HL-60 (cell line): ENCODE results near the gene GABRR1.
A peak's percentile ranks its signal among the peaks of the same experiment; 100 is the strongest.

Experiments used
- DNase-seq, 2 experiments: peaks; one replicate each; pipeline ENCODE4 v3.0.0-alpha.2; 2010 to 2020; ENCODE audit warnings: low read depth in 1 of 2, low spot score in 1 of 2
- H3K27ac ChIP-seq: fragments of 250-450 bp; sonication (Bioruptor Pico); replicated peaks from 2 replicates; pipeline ENCODE4 v1.5.1; 2020; ENCODE audit warnings: mild to moderate bottlenecking, moderate library complexity
- H3K27me3 ChIP-seq: fragments of 250-450 bp; sonication (Bioruptor Pico); 2 replicates; pipeline ENCODE4 v1.5.1; 2021; ENCODE audit warnings: mild to moderate bottlenecking, moderate library complexity; ENCODE audit not compliant: insufficient read depth, poor library complexity, severe bottlenecking
- H3K4me3 ChIP-seq: replicated peaks from 2 replicates; pipeline ENCODE4 v1.5.1; 2011; ENCODE audit warnings: mild to moderate bottlenecking, control low read depth, low read length; ENCODE audit not compliant: insufficient read depth
- CTCF ChIP-seq: IDR thresholded peaks from one replicate; pipeline ENCODE4 v1.5.1; 2011; ENCODE audit warnings: low read length, control low read depth, inconsistent platforms; ENCODE audit not compliant: insufficient read depth
- GABPA ChIP-seq: IDR thresholded peaks from 2 replicates; pipeline ENCODE4 v1.6.1; 2012; ENCODE audit warnings: low read depth
- POLR2AphosphoS5 ChIP-seq: IDR thresholded peaks from 2 replicates; pipeline ENCODE4 v1.6.1; 2012; ENCODE audit warnings: low read depth
- REST ChIP-seq: IDR thresholded peaks from 2 replicates; pipeline ENCODE4 v1.6.1; 2012; ENCODE audit warnings: low read depth; ENCODE audit not compliant: insufficient replicate concordance
- SPI1 ChIP-seq: IDR thresholded peaks from 2 replicates; pipeline ENCODE4 v1.6.1; 2012; ENCODE audit warnings: low read depth, mild to moderate bottlenecking, borderline replicate concordance

The GABRR1 gene

GRCh38 chr6:89244241-89244985, 27.3 kb upstream of the GABRR1 start:
- no peak overlapping the region for H3K27ac ChIP-seq
- no peak overlapping the region for H3K4me3 ChIP-seq
- H3K27me3 ChIP-seq, result no peaks in the 10 kb centered on the region
- DNase-seq, result no peak
- TF ChIP-seq SPI1, result no peak
- TF ChIP-seq REST, result no peak
- TF ChIP-seq CTCF, result no peak
- no peak for TF ChIP-seq POLR2AphosphoS5
- no peak for TF ChIP-seq GABPA

- Histone ChIP-seq H3K4me3 (no peak overlapping the region), H3K27ac (no peak overlapping the region), H3K27me3 (no peaks in the 10 kb centered on the region)
- no peak for TF ChIP-seq POLR2AphosphoS5
- TF ChIP-seq GABPA, result no peak
- no peak for TF ChIP-seq CTCF
- no peak for TF ChIP-seq REST
- no peak for TF ChIP-seq SPI1
- no peak for DNase-seq
Observed at GRCh38 chr6:89243331-89243629, 26.1 kb upstream of the GABRR1 start.

- Histone ChIP-seq H3K27ac (no peak overlapping the region), H3K4me3 (no peak overlapping the region), H3K27me3 (no peaks in the 10 kb centered on the region)
- TF ChIP-seq POLR2AphosphoS5 (no peak), CTCF (peak; percentile 15)
- peak in 1 of 2 experiments; percentile 37 for DNase-seq
Observed at GRCh38 chr6:89242574-89243330, 25.6 kb upstream of the GABRR1 start.
